Left ventricle myocardium inferior (tissue), 1 donor: ENCODE measurements around the gene BCAS4. TPM values are rescaled to one million over a fixed set of nuclear protein-coding genes. Genes with fewer than 3 reads are reported as not detected.

Source experiments
- DNase-seq: peaks from one replicate; pipeline ENCODE4 v3.0.0-alpha.2; 2020
- H3K27ac ChIP-seq: fragments of 200-600 bp; replicated peaks from 2 replicates; pipeline ENCODE4 v1.8.0; 2021
- H3K27me3 ChIP-seq: fragments of 200-600 bp; 2 replicates; pipeline ENCODE4 v1.8.0; 2021; ENCODE audit warnings: low read depth
- H3K36me3 ChIP-seq: fragments of 200-600 bp; 2 replicates; pipeline ENCODE4 v1.8.0; 2021
- H3K4me1 ChIP-seq: fragments of 200-600 bp; 2 replicates; pipeline ENCODE4 v1.8.0; 2021
- H3K4me3 ChIP-seq: fragments of 200-600 bp; 2 replicates; pipeline ENCODE4 v1.8.0; 2021; ENCODE audit warnings: mild to moderate bottlenecking, moderate library complexity
- H3K9me3 ChIP-seq: fragments of 200-600 bp; replicated peaks from 2 replicates; pipeline ENCODE4 v1.8.0; 2021
- intact Hi-C: fragments of 100-400 bp; cut with micrococcal nuclease; formaldehyde crosslinking; loops from one replicate; pipeline ENCODE4 v1.11.0; 2022
- total RNA-seq: library from RNA; stranded (reverse); fragmentation: NEBNext Ultra II Directional; extraction: Animal tissue kit (Norgen Biotek cat#: 25700); gene quantifications from one replicate; pipeline ENCODE4 v1.2.1, GENCODE V29; 2021
- TF ChIP-seq, protein P1 (sequence below): fragments of 200-600 bp; IDR thresholded peaks from 2 replicates; pipeline ENCODE4 v1.8.0; 2021; ENCODE audit warnings: antibody characterized with exemption, mild to moderate bottlenecking, borderline replicate concordance
- donor health status: DM: no; HTN: yes; CAD: no; lungs with severe emphysema.

BCAS4 gene
- total RNA-seq, 1 donor from 2014 or later = 2.1 TPM

DNA sequence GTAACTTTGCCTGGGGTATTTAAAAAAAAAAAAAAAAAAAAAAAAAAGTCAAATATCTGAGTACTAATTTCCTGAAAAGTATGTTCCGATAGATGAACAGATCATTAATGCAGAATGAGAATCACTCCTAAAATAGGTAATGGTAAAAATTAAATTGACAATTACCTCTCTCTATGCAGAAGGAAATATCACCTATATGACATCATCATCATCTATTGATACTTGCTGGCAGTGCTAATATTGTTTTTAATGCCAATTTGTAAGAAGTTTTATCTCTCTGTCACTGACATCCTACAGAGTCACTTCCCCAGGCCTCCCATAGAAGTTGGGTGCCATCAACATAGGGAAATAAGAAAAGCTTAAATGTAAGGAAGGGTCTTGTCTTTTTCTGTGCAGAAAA lies 106.4 kb downstream of the BCAS4 start:
- Histone ChIP-seq H3K4me1 (peaks cover 31% of the 10 kb centered on the region), H3K27me3 (no peaks in the 10 kb centered on the region), H3K27ac (no peak overlapping the region), H3K9me3 (no peaks in the 10 kb centered on the region), H3K36me3 (peaks cover 61% of the 10 kb centered on the region), H3K4me3 (no peak overlapping the region)
- TF ChIP-seq, protein P1, sequence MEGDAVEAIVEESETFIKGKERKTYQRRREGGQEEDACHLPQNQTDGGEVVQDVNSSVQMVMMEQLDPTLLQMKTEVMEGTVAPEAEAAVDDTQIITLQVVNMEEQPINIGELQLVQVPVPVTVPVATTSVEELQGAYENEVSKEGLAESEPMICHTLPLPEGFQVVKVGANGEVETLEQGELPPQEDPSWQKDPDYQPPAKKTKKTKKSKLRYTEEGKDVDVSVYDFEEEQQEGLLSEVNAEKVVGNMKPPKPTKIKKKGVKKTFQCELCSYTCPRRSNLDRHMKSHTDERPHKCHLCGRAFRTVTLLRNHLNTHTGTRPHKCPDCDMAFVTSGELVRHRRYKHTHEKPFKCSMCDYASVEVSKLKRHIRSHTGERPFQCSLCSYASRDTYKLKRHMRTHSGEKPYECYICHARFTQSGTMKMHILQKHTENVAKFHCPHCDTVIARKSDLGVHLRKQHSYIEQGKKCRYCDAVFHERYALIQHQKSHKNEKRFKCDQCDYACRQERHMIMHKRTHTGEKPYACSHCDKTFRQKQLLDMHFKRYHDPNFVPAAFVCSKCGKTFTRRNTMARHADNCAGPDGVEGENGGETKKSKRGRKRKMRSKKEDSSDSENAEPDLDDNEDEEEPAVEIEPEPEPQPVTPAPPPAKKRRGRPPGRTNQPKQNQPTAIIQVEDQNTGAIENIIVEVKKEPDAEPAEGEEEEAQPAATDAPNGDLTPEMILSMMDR = no peak
- intact Hi-C loops = no loop called here
- DNase-seq = no peak

DNA sequence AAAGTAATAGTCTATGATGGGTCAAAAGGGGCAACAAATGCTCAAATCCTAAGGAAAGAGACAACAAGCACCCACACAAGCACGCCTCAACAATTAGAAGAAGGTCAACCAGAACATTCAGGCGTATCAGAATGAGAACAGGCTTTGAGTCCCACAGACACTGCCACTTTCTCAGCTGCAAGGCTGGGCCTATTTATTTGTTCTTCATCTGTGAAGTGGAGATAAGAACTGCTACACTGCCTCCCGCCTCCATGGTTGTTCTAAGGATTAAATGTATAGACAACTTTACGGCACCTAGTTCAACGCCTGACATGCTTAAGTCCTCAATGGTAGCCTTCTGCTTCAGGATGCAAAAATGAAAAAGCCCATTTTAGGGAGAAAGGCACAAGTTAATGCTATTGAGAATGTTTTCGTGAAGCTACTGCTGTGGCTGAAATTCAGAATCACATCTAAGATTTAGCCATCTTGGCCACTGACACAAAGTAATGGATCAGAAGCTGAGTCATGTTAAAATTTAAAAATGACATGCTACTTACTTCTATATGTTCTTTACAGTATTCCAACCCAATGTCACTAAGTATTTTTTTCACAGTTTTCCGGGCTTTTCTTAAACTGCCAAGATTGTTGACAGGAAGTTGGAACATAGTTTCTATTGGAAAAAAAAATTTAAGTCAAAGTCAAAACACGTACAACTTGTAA lies 108.6 kb downstream of the BCAS4 start:
- DNase-seq = no peak
- Histone ChIP-seq H3K36me3 (peaks cover 39% of the 10 kb centered on the region), H3K4me3 (no peak overlapping the region), H3K4me1 (peaks cover 37% of the 10 kb centered on the region), H3K9me3 (no peaks in the 10 kb centered on the region), H3K27me3 (no peaks in the 10 kb centered on the region), H3K27ac (no peak overlapping the region)
- intact Hi-C loops = no loop called here
- TF ChIP-seq, protein P1 = no peak

DNA sequence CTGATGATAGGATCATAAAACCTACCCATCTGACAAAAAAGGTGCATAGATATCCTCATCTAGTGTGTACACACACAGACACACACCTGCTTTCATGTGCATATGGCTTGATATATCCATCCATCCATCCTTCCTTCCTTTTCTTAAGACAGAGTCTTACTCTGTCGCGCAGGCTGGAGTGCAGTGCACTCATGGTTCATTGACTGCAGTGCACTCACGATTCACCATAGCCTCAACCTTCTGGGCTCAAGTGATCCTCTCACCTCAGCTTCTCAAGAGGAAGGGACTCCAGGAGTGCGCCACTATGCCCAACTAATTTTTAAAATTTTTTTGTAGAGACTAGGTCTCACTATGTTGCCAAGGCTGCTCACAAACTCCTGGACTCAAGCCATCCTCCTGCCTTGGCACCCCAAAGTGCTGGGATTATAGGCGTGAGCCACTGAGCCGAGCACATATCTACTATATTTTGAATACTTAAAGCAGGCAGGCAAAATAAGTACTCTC lies 109.3 kb downstream of the BCAS4 start:
- TF ChIP-seq, protein P1 = no peak
- intact Hi-C loops = no loop called here

DNA sequence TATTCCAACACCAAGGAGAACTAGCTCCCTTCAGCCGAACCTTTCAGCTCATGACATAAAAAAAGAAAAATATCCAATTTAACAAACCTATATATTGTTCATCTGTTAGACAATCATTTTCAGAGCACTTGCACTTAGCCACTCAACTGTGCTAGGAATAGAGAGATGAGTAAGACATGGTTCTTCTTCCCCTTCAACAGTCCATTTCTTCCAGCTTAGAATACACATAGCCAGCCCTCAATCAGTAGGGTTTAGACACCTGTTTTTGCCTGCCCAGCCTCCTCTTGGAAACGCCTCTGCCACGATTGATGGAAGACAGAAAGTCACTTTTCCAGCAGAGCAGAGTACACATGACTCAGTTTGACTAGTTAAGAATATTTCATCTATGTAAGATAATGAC lies 114.6 kb downstream of the BCAS4 start:
- H3K27ac ChIP-seq = no peak overlapping the region
- H3K9me3 ChIP-seq = no peaks in the 10 kb centered on the region
- H3K27me3 ChIP-seq = no peaks in the 10 kb centered on the region
- intact Hi-C loops = no loop called here
- H3K4me3 ChIP-seq = no peak overlapping the region
- no peaks in the 10 kb centered on the region for H3K36me3 ChIP-seq
- DNase-seq = no peak
- peaks cover 62% of the 10 kb centered on the region for H3K4me1 ChIP-seq
- TF ChIP-seq, protein P1 = no peak

More for the DNA sequence above, 109.3 kb downstream of the BCAS4 start:
- Histone ChIP-seq H3K27ac (no peak overlapping the region), H3K9me3 (no peaks in the 10 kb centered on the region), H3K4me1 (peaks cover 37% of the 10 kb centered on the region), H3K27me3 (no peaks in the 10 kb centered on the region), H3K4me3 (no peak overlapping the region), H3K36me3 (peaks cover 33% of the 10 kb centered on the region)
- no peak for DNase-seq

DNA sequence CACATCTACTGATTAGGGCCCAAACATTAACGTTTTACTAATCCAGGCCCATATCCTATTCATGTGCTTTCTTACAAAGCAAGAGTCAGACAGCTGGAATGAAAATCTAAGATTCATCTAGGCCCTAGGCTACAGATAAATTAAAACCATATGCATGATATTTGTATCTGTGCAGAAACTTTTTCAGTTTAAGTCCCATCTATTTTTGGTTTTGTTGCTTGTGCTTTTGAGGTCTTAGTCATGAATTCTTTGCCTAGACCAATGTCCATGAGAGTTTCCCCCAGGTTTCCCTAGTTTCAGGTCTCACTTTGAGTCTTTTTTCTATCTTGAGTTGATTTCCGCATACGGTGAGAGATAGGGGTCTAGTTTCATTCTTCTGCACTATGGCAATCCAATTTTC lies 116.2 kb downstream of the BCAS4 start:
- intact Hi-C loops = loop anchor here (10.0 kb wide), 1 partner anchor 116 kb away; the partner anchor contains the start of gene BCAS4
- no peak for DNase-seq

More for the DNA sequence above, 116.2 kb downstream of the BCAS4 start:
- Histone ChIP-seq H3K9me3 (no peaks in the 10 kb centered on the region), H3K27ac (no peak overlapping the region), H3K36me3 (no peaks in the 10 kb centered on the region), H3K27me3 (no peaks in the 10 kb centered on the region), H3K4me1 (peaks cover 63% of the 10 kb centered on the region), H3K4me3 (no peak overlapping the region)
- TF ChIP-seq, protein P1 = no peak
